Neural cell (in vitro differentiated cells): ENCODE measurements around the gene SRCAP. TPM values are rescaled to one million over a fixed set of nuclear protein-coding genes. Genes with fewer than 3 reads are reported as not detected.
A peak's percentile ranks its signal among the peaks of the same experiment; 100 is the strongest.

Experiments used
- H2AFZ ChIP-seq: fragments of 200-600, 300-800 bp; sonication (generic), shearing (Covaris generic); 2 replicates; pipeline ENCODE4 v1.6.0; 2014; ENCODE audit warnings: low read depth, mild to moderate bottlenecking, antibody characterized with exemption, low read length, moderate library complexity
- H3F3A ChIP-seq: fragments of 200-600 bp; shearing (Covaris generic); 2 replicates; pipeline ENCODE4 v1.6.1; 2016; ENCODE audit warnings: mild to moderate bottlenecking, moderate library complexity, mixed read lengths, antibody characterized with exemption, low read length; ENCODE audit not compliant: insufficient read depth, poor library complexity, severe bottlenecking
- H3K27ac ChIP-seq: fragments of 200-600, 300-800 bp; sonication (generic), shearing (Covaris generic); 2 replicates; pipeline ENCODE4 v1.5.1; 2014; ENCODE audit warnings: mild to moderate bottlenecking, low read length, moderate library complexity
- H3K27me3 ChIP-seq: fragments of 300-800, 200-600 bp; sonication (generic), shearing (Covaris generic); 2 replicates; pipeline ENCODE4 v1.6.0; 2014; ENCODE audit warnings: mild to moderate bottlenecking, low read depth, low read length, moderate library complexity; ENCODE audit not compliant: insufficient read depth
- H3K36me3 ChIP-seq: fragments of 300-800, 200-600 bp; sonication (generic), shearing (Covaris generic); 2 replicates; pipeline ENCODE4 v1.5.1; 2014; ENCODE audit warnings: mild to moderate bottlenecking, antibody characterized with exemption, low read length, moderate library complexity; ENCODE audit not compliant: insufficient read depth
- H3K4me2 ChIP-seq: fragments of 300-800, 200-600 bp; sonication (generic), shearing (Covaris generic); 2 replicates; pipeline ENCODE4 v1.6.0; 2014; ENCODE audit warnings: mild to moderate bottlenecking, low read length
- H3K4me3 ChIP-seq: fragments of 300-800, 200-600 bp; sonication (generic), shearing (Covaris generic); 2 replicates; pipeline ENCODE4 v1.5.1; 2014; ENCODE audit warnings: mild to moderate bottlenecking, low read length, moderate library complexity
- H3K79me2 ChIP-seq: fragments of 200-600 bp; shearing (Covaris generic); replicated peaks from 2 replicates; pipeline ENCODE4 v1.6.0; 2014; ENCODE audit warnings: mild to moderate bottlenecking, low read length, moderate library complexity; ENCODE audit not compliant: insufficient read depth
- H3K9ac ChIP-seq: fragments of 300-800, 200-600 bp; sonication (generic), shearing (Covaris generic); 2 replicates; pipeline ENCODE4 v1.6.1; 2016; ENCODE audit warnings: mild to moderate bottlenecking, low read length, mixed read lengths
- H3K9me2 ChIP-seq: fragments of 200-600 bp; shearing (Covaris generic); 2 replicates; pipeline ENCODE4 v1.6.1; 2016; ENCODE audit warnings: mild to moderate bottlenecking, low read length, mixed read lengths; ENCODE audit not compliant: insufficient read depth
- H3K9me3 ChIP-seq: fragments of 200-600, 300-800 bp; sonication (generic), shearing (Covaris generic); 2 replicates; pipeline ENCODE4 v1.6.1; 2016; ENCODE audit warnings: mild to moderate bottlenecking, mixed run types, low read length, moderate library complexity, mixed read lengths
- H4K20me1 ChIP-seq: fragments of 200-600 bp; shearing (Covaris generic); 2 replicates; pipeline ENCODE4 v1.6.1; 2016; ENCODE audit warnings: mild to moderate bottlenecking, mixed run types; ENCODE audit not compliant: insufficient read depth
- EP300 ChIP-seq: fragments of 450-650 bp; conservative IDR thresholded peaks from 2 replicates; pipeline ENCODE4 v1.6.1; 2014; ENCODE audit warnings: antibody characterized with exemption, mild to moderate bottlenecking, moderate library complexity; ENCODE audit not compliant: poor library complexity, severe bottlenecking
- EZH2 ChIP-seq: fragments of 200-600, 300-800 bp; shearing (Covaris generic), sonication (generic); IDR thresholded peaks from 2 replicates; pipeline ENCODE4 v1.6.1; 2014; ENCODE audit warnings: antibody characterized with exemption, low read length, borderline replicate concordance, mild to moderate bottlenecking; ENCODE audit not compliant: insufficient read depth, poor library complexity, severe bottlenecking
- MXI1 ChIP-seq: fragments of 450-650 bp; conservative IDR thresholded peaks from 2 replicates; pipeline ENCODE4 v1.6.1; 2014; ENCODE audit warnings: antibody characterized with exemption, mild to moderate bottlenecking; ENCODE audit not compliant: poor library complexity, severe bottlenecking
- POLR2AphosphoS5 ChIP-seq: IDR thresholded peaks from 2 replicates; pipeline ENCODE4 v1.6.1; 2012
- RAD21 ChIP-seq: fragments of 450-650 bp; conservative IDR thresholded peaks from 2 replicates; pipeline ENCODE4 v1.6.1; 2014; ENCODE audit warnings: antibody characterized with exemption, mild to moderate bottlenecking, moderate library complexity
- REST ChIP-seq: IDR thresholded peaks from 2 replicates; pipeline ENCODE4 v1.6.1; 2012; ENCODE audit warnings: borderline replicate concordance
- SMC3 ChIP-seq: fragments of 450-650 bp; conservative IDR thresholded peaks from 2 replicates; pipeline ENCODE4 v1.6.1; 2014; ENCODE audit warnings: antibody characterized with exemption, mild to moderate bottlenecking, moderate library complexity; ENCODE audit not compliant: poor library complexity
- TAF1 ChIP-seq: IDR thresholded peaks from 2 replicates; pipeline ENCODE4 v1.6.1; 2012; ENCODE audit warnings: low read depth
- polyA plus RNA-seq: library from polyadenylated mRNA; depleted of rRNA; stranded (reverse); fragments of >200 nt; gene quantifications from 2 replicates; pipeline ENCODE4 v1.2.3, GENCODE V29; 2014
- TF ChIP-seq, protein P1 (sequence below): fragments of 450-650 bp; IDR thresholded peaks from 2 replicates; pipeline ENCODE4 v1.5.1; 2014; ENCODE audit warnings: antibody characterized with exemption, mild to moderate bottlenecking, moderate library complexity; ENCODE audit not compliant: poor library complexity, severe bottlenecking

The SRCAP gene
- polyA plus RNA-seq, 1 donor from 2014 or later: 0.76 TPM

- H2AFZ ChIP-seq: no peak overlapping the region
- no peak overlapping the region for H3K27ac ChIP-seq
- no peak overlapping the region for H3K9ac ChIP-seq
- H3K79me2 ChIP-seq: peaks cover 7% of the 10 kb centered on the region
- H4K20me1 ChIP-seq: no peaks in the 10 kb centered on the region
- H3K4me3 ChIP-seq: no peak overlapping the region
- no peaks in the 10 kb centered on the region for H3K36me3 ChIP-seq
- no peaks in the 10 kb centered on the region for H3K9me3 ChIP-seq
- no peaks in the 10 kb centered on the region for H3K27me3 ChIP-seq
- H3F3A ChIP-seq: peaks cover 6% of the 10 kb centered on the region
- TF ChIP-seq, protein P1, sequence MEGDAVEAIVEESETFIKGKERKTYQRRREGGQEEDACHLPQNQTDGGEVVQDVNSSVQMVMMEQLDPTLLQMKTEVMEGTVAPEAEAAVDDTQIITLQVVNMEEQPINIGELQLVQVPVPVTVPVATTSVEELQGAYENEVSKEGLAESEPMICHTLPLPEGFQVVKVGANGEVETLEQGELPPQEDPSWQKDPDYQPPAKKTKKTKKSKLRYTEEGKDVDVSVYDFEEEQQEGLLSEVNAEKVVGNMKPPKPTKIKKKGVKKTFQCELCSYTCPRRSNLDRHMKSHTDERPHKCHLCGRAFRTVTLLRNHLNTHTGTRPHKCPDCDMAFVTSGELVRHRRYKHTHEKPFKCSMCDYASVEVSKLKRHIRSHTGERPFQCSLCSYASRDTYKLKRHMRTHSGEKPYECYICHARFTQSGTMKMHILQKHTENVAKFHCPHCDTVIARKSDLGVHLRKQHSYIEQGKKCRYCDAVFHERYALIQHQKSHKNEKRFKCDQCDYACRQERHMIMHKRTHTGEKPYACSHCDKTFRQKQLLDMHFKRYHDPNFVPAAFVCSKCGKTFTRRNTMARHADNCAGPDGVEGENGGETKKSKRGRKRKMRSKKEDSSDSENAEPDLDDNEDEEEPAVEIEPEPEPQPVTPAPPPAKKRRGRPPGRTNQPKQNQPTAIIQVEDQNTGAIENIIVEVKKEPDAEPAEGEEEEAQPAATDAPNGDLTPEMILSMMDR: no peak
- no peak for TF ChIP-seq POLR2AphosphoS5
- no peak for TF ChIP-seq SMC3
- TF ChIP-seq RAD21: no peak
- no peak for TF ChIP-seq MXI1
- no peak for TF ChIP-seq TAF1
- H3K4me2 ChIP-seq: no peak overlapping the region
- no peaks in the 10 kb centered on the region for H3K9me2 ChIP-seq
Measured at GRCh38 chr16:30745082-30745481, 46.1 kb downstream of the SRCAP start.

DNA sequence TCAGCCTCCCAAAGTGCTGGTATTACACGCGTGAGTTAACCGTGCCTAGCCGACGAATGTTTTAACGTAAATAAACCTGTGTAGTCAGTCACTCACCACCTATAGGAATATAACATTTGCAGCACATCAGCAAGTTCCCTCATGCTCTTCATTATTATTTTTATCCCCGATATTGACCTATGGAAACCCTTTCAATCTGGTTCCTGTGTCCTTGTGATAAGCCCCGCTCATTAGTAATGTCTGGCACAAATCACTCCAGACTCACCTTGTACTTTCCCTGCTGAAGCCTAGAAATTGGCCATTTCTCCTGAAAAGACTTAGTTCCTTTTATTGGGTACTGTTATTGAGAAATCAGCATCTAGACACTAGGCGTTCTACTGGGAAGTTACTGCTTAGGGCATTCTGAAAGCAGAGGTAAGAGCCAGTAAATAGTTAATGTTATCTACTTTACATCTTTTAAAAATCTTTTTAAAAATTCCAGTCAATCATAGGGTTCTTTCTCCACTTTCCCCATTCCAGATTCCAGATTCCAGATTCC lies 47.7 kb downstream of the SRCAP start:
- H3K9me3 ChIP-seq: no peaks in the 10 kb centered on the region
- no peak overlapping the region for H3K4me2 ChIP-seq
- H3K27me3 ChIP-seq: no peaks in the 10 kb centered on the region
- H3K4me3 ChIP-seq: no peak overlapping the region
- no peak overlapping the region for H2AFZ ChIP-seq
- H3K27ac ChIP-seq: no peak overlapping the region
- no peaks in the 10 kb centered on the region for H4K20me1 ChIP-seq
- H3K79me2 ChIP-seq: peaks cover 9% of the 10 kb centered on the region
- peaks cover 6% of the 10 kb centered on the region for H3F3A ChIP-seq
- no peaks in the 10 kb centered on the region for H3K9me2 ChIP-seq
- no peaks in the 10 kb centered on the region for H3K36me3 ChIP-seq
- no peak for TF ChIP-seq POLR2AphosphoS5
- no peak overlapping the region for H3K9ac ChIP-seq

DNA sequence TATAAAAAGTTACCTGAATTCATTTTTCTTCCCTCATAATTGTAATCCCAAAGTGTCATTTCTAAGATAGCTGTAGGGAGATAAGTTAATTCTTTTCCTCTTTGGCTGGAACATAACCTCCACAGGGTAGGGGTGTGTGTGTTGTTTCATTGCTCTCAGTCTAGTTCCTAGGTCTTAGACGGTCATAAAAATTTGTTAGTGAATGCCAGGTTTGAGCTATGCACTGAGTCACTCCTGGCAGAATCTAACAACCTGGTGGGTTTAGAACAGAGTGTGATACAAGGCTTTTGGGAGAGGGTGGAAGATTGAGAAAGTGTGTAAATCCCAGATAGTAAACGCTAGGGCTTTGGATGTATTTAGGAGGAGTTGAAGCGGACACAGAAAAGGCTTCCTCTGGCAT lies 48.4 kb downstream of the SRCAP start:
- Histone ChIP-seq H4K20me1 (no peaks in the 10 kb centered on the region), H3K27me3 (no peaks in the 10 kb centered on the region), H3K4me2 (no peak overlapping the region), H3K9me2 (no peaks in the 10 kb centered on the region), H3K79me2 (peaks cover 9% of the 10 kb centered on the region), H3K27ac (no peak overlapping the region), H3F3A (peaks cover 6% of the 10 kb centered on the region), H3K4me3 (peak overlapping the region; percentile 76), H3K9me3 (no peaks in the 10 kb centered on the region), H2AFZ (no peak overlapping the region), H3K9ac (no peak overlapping the region), H3K36me3 (no peaks in the 10 kb centered on the region)
- TF ChIP-seq SMC3 (no peak), EP300 (no peak), TAF1 (no peak), POLR2AphosphoS5 (no peak), RAD21 (no peak), REST (no peak), EZH2 (no peak)
